GM10266 (cell line): Measurements from ENCODE around the gene PSMD4.
"Not testable (repeated sequence)": the region's sequence is repeated elsewhere in the genome, so short reads cannot be mapped to it uniquely, and the experiment has no call there.

Source experiments
- DNase-seq: peaks from one replicate; pipeline ENCODE4 v3.0.0; 2012; ENCODE audit errors: extremely low spot score
- CTCF ChIP-seq: IDR thresholded peaks from 2 replicates; pipeline ENCODE4 v1.5.1; 2012; ENCODE audit warnings: mild to moderate bottlenecking, low read depth; ENCODE audit not compliant: control insufficient read depth, insufficient read depth; ENCODE audit errors: missing control alignments

The PSMD4 gene

GRCh38 chr1:151255381-151255780, 847 bp downstream of the PSMD4 start:
- DNase-seq, result no peak
- no peak for TF ChIP-seq CTCF

GRCh38 chr1:151259351-151259750, 4.8 kb downstream of the PSMD4 start:
- DNase-seq, result no peak
- no peak for TF ChIP-seq CTCF

GRCh38 chr1:151265446-151266236, 11.1 kb downstream of the PSMD4 start:
- DNase-seq, result no peak
- no peak for TF ChIP-seq CTCF

GRCh38 chr1:151266315-151266714, 11.8 kb downstream of the PSMD4 start:
- TF ChIP-seq CTCF, result no peak
- no peak for DNase-seq

- DNase-seq, result no peak
- TF ChIP-seq CTCF, result no peak
Observed at GRCh38 chr1:151266821-151267220, 12.3 kb downstream of the PSMD4 start.

GRCh38 chr1:151267760-151268159, 13.2 kb downstream of the PSMD4 start:
- TF ChIP-seq CTCF, result no peak
- no peak for DNase-seq

GRCh38 chr1:151273924-151274466, 19.5 kb downstream of the PSMD4 start:
- DNase-seq, result no peak
- no peak for TF ChIP-seq CTCF

- not testable (repeated sequence) for DNase-seq
Observed at GRCh38 chr1:151275341-151275740, 20.8 kb downstream of the PSMD4 start.
